NCI-H510A (cell line): ENCODE results near the gene GPR63.

Source experiments
- DNase-seq: peaks from one replicate; lab custom pipeline; 2025; lab: John Stamatoyannopoulos, UW

GPR63 gene, protein sequence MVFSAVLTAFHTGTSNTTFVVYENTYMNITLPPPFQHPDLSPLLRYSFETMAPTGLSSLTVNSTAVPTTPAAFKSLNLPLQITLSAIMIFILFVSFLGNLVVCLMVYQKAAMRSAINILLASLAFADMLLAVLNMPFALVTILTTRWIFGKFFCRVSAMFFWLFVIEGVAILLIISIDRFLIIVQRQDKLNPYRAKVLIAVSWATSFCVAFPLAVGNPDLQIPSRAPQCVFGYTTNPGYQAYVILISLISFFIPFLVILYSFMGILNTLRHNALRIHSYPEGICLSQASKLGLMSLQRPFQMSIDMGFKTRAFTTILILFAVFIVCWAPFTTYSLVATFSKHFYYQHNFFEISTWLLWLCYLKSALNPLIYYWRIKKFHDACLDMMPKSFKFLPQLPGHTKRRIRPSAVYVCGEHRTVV

DNA sequence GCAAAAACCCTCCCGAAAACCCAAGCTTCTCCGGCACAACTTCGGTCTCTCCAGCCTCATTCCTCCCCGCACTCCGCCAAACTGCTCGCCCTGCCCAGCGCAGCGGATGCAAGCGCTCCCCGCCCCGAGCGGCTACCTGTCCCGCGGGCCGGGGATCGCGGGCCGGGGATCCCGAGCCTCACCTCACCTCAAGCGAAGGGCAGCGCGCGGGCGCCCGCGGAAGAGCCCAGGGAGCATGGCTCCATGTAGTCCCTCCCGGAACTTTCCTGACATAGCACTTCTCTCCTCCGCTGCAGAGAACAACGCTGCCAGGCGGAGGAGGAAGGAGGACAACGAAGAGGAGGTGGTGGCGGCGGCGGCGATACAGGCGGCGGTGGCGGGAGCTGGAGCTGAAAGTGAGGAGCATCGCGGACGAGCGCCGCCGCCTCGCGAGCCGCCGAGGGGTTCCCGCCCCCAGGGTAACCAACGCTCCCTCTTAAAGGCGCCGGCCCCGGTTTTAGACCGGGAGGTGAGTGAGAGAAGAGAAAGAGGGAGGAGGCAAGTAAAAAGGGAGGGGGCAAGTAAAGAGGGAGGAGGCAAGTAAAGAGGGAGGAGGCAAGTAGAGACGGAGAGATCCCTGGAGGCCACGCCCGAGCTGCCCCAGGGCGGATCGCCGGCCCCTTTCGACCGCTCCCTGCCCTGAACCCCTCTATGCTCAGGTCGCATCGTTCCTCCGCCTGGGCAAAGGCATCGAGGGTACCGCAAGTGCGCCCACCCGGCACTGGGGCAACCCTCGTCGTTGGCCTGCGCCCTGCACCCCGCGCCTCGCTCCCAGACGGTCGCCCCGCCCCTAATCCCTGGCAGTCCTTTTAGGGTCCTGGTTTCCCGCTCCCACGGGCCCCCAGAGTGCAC lies at the start of gene GPR63:
GPR63 (minus strand) TSS at position 397 of the 891 bp plus-strand sequence. CDS start 37,746 bp downstream, outside the sequence.
- DNase-seq, result peak; percentile 81

GRCh38 chr6:96886519-96886918 lies 49.2 kb upstream of the GPR63 start:
- no peak for DNase-seq

- DNase-seq, result peak; percentile 34
Observed at GRCh38 chr6:96885187-96885631, 47.9 kb upstream of the GPR63 start.

- no peak for DNase-seq
Observed at GRCh38 chr6:96878143-96878542, 40.9 kb upstream of the GPR63 start.

DNA sequence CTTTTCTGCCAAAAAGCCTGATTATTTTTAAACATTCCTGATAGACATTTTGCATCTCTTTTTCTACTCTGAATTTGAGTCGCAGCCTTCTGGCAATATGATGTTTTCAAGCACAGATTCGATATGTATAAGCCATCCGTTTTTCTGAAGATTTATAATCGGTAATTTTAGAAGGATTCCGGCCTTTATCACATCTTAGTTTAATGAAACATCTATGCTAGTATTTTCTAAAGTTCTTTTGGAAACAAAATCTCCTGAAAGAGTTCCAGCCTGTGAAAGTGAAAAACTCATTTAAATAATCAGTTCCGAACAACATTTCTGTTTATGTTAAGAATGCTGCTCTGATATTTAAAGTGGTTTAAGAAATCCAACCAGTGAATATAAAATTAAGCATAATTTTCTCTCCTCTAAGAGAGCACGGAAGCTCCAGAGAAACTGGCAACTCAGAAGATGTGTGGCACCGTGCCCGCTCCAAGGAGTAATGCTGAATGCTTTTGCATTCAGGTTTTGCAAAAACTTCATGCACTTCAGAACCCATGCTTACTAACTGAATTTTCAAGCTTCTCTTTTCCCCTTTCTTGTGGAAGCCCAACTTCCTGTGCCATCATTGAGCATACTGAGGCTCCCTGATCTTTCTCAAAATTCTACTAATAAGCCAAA lies 39.7 kb upstream of the GPR63 start:
- DNase-seq, result no peak

DNA sequence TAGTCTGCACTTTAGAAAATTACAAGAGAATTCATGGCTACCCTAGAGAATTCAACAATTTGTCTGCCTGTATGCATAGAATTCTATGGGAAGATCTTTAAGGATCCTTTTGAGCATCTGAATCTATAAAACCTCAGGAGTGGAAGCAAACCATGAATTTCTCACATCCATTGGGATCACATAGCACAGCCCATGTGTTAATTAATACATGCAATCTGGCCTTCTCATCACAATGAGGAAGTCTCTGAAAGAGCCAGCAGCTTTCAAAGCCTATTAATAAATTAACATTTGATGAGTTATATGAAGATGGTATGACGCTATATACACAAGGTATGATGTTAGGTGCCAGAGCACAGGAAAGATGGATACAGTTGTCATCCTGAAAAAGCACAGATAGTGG lies 35.7 kb upstream of the GPR63 start:
- DNase-seq, result no peak

GRCh38 chr6:96865055-96865405 lies 27.8 kb upstream of the GPR63 start:
- no peak for DNase-seq

GRCh38 chr6:96864216-96865054 lies 27.2 kb upstream of the GPR63 start:
- DNase-seq, result no peak

DNA sequence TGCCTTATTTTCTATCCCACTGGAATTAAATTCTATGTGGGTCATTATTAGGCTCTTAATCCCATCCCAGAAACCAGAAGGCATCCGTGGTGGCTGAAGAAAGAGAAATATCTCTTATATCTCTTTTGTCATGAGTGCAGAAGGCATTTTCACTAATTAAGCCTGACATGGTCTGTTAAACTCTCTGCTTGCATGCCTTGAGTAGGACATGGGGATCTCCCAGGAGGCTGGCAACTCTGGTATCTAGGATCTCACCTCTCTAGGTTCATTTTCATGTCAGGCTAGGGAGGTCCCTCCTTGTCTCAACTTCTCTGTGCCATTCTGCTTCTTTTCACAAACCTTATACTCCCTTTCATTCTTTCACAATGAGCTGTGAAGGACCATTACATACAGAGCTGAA lies 25.3 kb upstream of the GPR63 start:
- no peak for DNase-seq

GRCh38 chr6:96861588-96861987 lies 24.3 kb upstream of the GPR63 start:
- DNase-seq, result no peak

DNA sequence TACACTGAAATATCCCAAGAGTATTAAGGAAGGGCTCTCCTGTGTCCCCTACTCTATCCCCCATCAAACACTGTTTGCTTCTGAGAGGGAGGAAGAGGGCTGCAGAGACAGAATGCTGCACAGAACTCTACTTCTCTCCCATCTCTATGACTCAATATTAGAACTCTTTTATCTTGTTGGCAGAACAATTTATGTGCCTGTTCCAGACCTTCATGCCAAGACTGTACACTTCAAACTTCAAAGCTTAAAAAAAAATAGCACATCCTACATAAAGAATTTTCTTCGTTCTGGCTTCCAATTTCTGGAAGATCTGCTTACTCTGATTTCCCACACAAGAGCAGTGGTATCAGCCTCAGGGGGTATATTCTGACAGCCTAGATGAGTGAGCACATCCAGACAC lies 19.6 kb upstream of the GPR63 start:
- no peak for DNase-seq

DNA sequence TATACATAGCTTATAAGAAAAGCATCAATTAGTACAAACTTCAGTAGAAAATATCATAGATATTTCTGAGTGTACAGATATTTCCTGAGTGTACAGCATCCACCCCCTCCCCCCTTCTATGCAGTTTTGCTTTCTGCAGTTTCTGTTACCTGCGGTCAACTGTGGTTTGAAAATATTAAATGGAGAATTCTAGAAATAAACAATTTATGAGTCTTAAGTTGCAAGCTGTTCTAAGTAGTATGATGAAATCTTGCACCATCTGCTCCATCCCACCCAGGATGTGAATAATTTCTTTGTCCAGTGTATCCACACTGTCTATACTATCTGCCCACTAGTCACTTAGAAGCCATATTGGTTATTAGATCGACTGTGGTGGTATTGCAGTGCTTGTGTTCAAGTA lies 15.8 kb upstream of the GPR63 start:
- DNase-seq, result no peak

GRCh38 chr6:96852605-96853004 lies 15.3 kb upstream of the GPR63 start:
- DNase-seq, result no peak

DNA sequence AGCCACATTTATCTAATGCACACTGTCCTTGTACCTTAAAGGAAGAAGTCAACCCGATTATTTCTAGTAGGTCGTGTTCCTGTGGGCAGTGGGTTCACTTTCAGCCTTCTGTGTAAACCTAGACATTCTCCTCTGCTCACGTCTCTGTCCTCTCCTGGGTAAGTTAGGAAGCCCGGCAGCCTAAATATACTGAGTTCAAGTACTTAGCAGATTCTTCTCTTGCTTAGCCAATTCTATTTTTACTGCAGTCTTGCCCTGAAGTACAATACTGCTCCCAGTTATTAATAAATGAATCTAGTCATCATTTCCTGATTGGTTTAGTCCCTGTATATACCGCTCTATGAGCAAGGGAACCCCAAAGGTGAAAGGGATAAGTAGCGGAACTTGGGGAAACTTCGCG lies 14.6 kb upstream of the GPR63 start:
- no peak for DNase-seq

GRCh38 chr6:96849615-96850014 lies 12.3 kb upstream of the GPR63 start:
- DNase-seq, result no peak

- no peak for DNase-seq
Observed at GRCh38 chr6:96844530-96844929, 7.3 kb upstream of the GPR63 start.

- DNase-seq, result no peak
Observed at GRCh38 chr6:96841345-96841744, 4.1 kb upstream of the GPR63 start.

DNA sequence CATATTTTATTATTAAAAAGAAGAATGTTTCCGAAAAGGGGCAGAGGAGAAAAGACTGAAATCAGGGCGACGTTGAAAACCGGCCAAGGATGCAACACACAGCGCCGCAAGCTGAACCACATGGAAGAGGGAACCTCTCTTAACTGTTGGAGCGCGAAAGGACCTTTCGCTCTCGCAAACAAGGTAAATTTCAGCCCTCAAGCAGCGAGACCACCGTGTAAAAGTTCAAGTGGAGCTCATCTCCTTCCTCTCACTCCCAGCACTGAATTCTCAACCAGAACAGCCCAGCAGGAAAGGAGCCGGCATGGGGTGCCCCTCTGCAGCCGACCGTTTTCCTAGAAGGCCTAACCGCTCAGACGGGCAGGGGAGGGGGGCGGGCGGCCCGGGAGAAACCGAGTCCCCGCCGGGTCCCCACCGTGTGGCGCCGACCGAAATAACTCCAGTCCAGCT lies 621 bp downstream of the GPR63 start:
- no peak for DNase-seq

DNA sequence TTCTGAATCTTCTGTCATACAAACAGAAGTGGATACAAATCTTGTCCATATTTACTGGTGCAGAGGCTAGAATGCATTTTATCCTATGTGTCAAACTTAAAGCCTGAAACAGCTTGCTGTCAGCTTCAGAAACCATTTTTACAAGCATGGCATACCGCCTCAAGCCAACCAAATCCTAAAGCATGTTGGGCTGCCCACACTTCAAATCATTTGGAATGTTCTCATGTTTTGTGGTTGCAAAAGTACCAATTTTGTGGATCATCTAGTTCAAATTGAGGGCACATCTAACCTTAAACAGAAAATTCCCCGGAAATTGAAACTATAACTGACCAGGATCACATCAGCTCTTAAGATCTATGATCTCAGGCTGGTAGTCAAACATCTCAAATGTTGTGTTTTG lies 3.2 kb downstream of the GPR63 start:
- no peak for DNase-seq

DNA sequence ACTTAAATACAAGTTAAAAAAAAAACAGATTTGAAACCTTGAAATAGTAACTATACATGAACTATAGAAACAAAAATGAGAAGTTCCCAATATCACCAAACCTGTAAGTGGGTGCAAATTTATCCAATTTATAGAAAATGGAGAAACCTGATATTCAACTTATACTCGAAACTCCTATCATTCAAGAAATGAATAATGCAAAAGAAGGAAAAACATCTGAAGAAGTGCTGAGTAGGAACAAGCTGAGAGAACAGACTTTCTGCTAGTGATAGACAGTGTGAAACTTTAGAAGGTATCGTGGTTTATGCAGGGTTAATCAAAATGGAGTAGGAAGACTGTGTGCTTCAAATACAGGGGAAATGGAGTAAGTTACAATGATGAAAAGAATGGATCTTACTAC lies 4.5 kb downstream of the GPR63 start:
- no peak for DNase-seq

GRCh38 chr6:96826865-96827264 lies 10.4 kb downstream of the GPR63 start:
- no peak for DNase-seq

DNA sequence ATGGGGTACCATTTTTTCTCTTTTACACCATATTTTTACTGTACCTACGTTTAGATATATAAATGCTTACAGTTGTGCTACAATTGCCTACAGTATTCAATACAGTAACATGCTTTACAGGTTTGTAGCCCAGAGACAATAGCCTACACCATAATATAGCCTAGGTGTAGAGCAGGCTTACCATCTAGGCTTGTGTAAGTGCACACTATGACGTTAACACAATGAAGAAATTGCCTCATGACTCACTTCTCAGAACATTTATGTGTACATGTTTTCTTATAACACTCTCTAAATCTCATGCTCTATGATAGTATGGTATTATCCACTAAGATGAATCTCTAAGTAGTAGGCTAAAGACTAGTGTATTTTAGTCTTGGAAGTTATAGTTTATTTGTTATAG lies 13.5 kb downstream of the GPR63 start:
- DNase-seq, result no peak
